GM18498 (cell line): ENCODE measurements around the gene PPP1R7.

Experiments
- ATAC-seq: cut with Tn5 transposase; IDR thresholded peaks from one replicate; pipeline ENCODE4 v1.9.1; 2021; ENCODE audit warnings: mild to moderate bottlenecking, moderate library complexity; ENCODE audit not compliant: unreplicated experiment

PPP1R7 gene

GRCh38 chr2:241209271-241209670, 59.0 kb downstream of the PPP1R7 start:
- no peak for ATAC-seq

- ATAC-seq: no peak
These were observed 61.0 kb downstream of the PPP1R7 start for GRCh38 chr2:241211276-241211675.

GRCh38 chr2:241213041-241213440, 62.8 kb downstream of the PPP1R7 start:
- ATAC-seq: no peak

DNA sequence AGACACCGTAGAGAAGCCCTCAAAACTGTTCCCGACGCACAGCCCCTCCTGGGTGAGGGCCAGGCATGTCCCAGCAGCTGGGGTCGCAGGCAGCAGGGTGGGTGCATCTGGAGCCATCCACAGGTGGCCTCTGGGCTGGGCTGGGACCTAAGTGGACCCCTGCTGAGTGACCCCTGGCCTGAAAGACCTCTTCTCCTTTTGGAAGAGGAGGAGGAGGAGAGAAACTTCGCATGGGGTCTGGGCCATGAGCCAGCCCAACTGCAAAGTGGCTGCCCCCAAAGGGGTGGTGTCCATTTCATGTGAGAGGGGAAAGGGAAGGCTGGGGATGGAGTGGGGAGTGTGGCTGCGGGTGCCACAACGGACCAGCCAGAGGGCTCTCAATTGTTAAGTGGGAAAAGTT, 63.3 kb downstream of the PPP1R7 start:
- no peak for ATAC-seq

- no peak for ATAC-seq
These were observed 63.9 kb downstream of the PPP1R7 start for GRCh38 chr2:241214209-241214608.

DNA sequence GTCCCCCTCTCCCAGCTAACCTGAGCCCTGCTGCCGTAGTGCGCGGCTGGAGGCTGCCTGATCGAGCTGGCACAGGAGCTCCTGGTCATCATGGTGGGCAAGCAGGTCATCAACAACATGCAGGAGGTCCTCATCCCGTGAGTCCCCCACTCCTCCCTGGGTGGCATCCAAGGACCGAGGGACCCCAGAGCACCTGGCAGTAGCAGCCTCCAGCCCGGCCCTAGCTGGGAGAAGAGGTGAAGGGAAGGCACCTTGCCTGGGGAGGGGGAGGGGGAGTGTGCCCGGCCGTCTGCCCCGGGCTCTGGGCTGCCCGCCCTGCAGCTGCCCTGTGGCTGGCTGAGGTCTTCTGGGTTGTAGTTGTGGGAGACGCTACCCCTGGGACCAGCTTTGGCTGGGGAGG, 64.5 kb downstream of the PPP1R7 start:
- ATAC-seq: no peak

DNA sequence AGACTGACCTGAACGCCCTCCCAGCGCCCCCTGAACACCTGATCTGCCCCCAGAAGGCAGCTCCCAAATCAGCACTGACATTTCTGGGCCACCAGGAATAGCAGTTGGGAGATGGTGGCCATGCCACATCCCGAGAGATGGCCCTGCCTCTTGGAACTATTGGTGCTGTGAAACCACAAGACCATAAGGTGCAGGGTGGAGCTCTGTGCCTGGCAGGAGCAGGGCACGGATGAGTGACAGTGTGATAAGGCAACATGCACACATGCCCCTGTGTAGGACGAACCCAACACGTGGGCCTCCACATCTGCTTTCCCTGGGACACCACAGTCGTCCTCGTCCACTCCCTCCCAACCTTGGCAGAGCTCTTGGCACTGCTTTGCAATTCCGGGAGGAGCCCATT, 65.2 kb downstream of the PPP1R7 start:
- ATAC-seq: no peak

DNA sequence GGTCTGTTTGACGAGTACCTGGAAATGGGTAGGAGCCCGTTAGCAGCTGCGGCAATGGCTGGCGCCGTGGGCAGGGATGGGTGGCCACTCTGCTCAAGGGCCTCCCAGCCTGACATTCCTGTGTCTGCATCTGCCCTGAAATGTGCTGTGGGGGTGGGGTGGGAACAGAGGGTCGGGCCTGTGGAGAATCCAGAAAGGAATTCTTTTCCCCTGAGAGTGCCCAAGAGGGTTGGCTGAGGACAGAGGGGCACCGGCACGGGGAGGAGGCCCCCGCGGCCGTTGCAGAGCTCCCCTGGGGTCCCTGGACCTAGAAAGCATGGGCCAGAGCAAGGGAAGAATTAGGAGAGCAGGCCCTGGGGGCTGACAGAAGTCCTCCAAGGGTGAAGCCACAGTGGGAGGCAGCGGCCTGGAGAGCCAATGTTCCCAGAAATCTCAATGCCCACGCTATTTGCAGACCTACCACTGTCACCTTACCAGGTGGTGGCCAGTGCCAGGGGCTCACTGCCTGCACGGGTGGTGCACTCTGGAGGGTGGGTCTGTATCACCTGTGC, 66.0 kb downstream of the PPP1R7 start:
- no peak for ATAC-seq

GRCh38 chr2:241217320-241218031, 67.2 kb downstream of the PPP1R7 start:
- no peak for ATAC-seq

DNA sequence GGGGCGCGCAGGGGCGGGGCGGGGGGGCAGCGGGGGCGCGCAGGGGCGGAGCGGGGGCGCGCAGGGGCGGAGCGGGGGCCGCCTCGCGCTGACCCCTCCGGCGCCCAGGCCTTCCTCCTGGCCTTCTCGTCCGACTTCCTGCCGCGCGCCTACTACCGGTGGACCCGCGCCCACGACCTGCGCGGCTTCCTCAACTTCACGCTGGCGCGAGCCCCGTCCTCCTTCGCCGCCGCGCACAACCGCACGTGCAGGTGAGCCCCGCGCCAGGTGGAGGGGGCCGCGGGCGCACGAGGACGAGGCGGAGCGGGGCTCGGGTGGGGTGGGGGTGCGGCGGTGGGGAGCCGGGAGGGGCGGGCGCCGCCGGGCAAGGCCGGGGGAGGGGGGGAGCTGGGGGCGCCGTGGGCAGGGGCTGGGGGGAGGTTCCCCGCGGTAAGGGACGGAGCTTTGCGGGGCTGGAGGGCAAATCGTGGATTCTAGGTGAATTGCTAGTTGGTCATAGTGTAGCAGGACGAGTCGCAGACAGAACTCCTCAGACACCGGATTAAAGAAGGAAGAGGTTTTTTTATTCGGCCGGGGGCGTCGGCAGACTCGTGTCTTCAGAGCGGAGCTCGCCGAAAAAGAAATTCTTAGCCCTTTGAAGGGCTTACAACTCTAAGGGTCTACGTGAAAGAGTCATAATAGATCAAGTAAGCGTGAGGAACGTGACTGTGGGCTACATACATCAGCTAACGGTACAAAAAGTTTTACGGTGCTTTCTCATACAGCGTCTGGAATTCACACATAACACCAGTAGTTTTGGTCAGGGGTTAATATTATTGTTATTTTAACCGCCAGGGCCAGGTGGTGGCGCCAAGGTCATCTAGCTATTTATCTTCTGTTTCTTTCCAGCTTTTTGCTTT, 68.1 kb downstream of the PPP1R7 start:
- ATAC-seq: no peak

- no peak for ATAC-seq
These were observed 68.7 kb downstream of the PPP1R7 start for GRCh38 chr2:241219030-241219382.

GRCh38 chr2:241219856-241220356, 69.6 kb downstream of the PPP1R7 start:
- no peak for ATAC-seq

DNA sequence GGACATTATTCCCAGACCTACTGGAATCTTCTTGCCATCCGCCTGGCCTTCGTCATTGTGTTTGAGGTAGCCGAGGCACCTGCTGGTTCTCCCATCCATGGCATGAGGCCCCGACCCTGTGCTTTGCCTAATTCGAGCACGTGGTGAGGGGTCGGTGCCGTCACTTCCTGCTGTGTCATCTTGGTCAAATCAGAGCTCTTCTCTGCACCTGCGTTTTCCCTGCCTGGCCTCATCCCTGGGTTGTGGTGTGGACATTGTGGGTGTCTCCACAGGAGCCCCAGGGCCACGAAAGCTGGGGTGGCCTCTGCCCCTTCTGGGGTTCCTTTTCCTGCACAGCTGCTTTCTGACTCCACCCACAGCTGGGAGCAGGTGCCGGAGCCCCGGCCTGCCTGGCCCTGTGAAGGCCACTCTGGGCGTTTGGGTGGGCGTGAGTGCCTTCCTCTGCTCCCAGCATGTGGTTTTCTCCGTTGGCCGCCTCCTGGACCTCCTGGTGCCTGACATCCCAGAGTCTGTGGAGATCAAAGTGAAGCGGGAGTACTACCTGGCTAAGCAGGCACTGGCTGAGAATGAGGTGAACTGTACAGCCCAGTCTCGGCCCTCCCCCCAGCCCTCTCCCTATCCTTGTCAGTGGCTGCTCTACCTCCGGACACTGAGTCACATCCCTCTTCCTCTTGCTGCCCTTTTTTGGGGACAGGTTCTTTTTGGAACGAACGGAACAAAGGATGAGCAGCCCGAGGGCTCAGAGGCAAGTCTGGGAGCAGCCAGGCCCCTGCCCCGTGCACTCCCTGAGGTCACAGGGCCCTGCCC, 73.1 kb downstream of the PPP1R7 start:
- ATAC-seq: no peak

GRCh38 chr2:241224018-241224850, 74.0 kb downstream of the PPP1R7 start:
- ATAC-seq: no peak

GRCh38 chr2:241224851-241225438, 74.7 kb downstream of the PPP1R7 start:
- ATAC-seq: no peak

DNA sequence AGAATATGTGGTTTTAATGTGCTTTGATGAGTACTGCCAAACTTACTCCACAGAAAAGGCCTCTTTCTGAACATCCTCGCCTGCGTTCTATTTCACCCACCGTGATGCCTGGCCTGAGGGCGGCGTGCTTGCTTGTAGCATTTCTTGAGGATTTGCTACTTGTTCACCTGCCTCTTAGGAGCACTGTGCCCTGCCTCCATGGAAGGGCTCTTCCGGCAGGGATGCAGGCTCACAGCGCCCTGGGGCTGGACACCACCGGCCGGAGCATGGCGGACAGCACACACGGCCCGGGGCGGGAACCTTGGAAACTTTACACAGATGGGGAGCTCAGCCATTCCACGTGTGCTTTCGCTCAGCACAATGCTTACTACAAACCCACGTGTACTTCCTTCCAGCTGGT, 75.3 kb downstream of the PPP1R7 start:
- ATAC-seq: no peak

- no peak for ATAC-seq
These were observed 75.7 kb downstream of the PPP1R7 start for GRCh38 chr2:241225983-241226382.

GRCh38 chr2:241226723-241227572, 76.7 kb downstream of the PPP1R7 start:
- no peak for ATAC-seq

- no peak for ATAC-seq
These were observed 77.3 kb downstream of the PPP1R7 start for GRCh38 chr2:241227594-241227993.
